KOPT-K1 (cell line): ENCODE data around the gene GJB4.
"Not testable (repeated sequence)": the region's sequence is repeated elsewhere in the genome, so short reads cannot be mapped to it uniquely, and the experiment has no call there.

Source experiments
- H3K27ac ChIP-seq: fragments of 200-600 bp; sonication (generic); 2 replicates; pipeline ENCODE4 v1.5.1; 2016; ENCODE audit warnings: antibody characterized with exemption, mild to moderate bottlenecking, low read depth, low read length; ENCODE audit not compliant: poor library complexity, severe bottlenecking
- H3K36me3 ChIP-seq: fragments of 200-600 bp; sonication (generic); 2 replicates; pipeline ENCODE4 v1.5.1; 2017; ENCODE audit warnings: antibody characterized with exemption, mild to moderate bottlenecking, low read length, moderate library complexity; ENCODE audit not compliant: insufficient read depth
- H3K9me3 ChIP-seq: fragments of 200-600 bp; sonication (generic); 2 replicates; pipeline ENCODE4 v1.5.1; 2017; ENCODE audit warnings: antibody characterized with exemption, low read length, mild to moderate bottlenecking; ENCODE audit not compliant: insufficient read depth, poor library complexity, severe bottlenecking

Gene GJB4

DNA sequence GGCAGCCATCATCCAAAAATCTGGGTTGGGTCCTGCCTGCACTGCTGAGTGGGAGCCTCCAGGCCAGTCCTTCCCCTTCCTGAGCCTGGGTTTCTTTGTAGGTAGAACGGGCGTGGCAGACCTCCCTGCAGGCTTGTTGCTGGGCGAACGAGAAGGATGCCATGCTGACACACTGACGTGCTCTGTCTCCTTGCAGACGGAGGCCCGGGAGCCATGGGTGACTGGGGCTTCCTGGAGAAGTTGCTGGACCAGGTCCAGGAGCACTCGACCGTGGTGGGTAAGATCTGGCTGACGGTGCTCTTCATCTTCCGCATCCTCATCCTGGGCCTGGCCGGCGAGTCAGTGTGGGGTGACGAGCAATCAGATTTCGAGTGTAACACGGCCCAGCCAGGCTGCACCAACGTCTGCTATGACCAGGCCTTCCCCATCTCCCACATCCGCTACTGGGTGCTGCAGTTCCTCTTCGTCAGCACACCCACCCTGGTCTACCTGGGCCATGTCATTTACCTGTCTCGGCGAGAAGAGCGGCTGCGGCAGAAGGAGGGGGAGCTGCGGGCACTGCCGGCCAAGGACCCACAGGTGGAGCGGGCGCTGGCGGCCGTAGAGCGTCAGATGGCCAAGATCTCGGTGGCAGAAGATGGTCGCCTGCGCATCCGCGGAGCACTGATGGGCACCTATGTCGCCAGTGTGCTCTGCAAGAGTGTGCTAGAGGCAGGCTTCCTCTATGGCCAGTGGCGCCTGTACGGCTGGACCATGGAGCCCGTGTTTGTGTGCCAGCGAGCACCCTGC is 34.7 kb downstream of the GJB4 start:
- Histone ChIP-seq H3K9me3 (no peaks in the 10 kb centered on the region), H3K36me3 (no peaks in the 10 kb centered on the region), H3K27ac (no peak overlapping the region)

DNA sequence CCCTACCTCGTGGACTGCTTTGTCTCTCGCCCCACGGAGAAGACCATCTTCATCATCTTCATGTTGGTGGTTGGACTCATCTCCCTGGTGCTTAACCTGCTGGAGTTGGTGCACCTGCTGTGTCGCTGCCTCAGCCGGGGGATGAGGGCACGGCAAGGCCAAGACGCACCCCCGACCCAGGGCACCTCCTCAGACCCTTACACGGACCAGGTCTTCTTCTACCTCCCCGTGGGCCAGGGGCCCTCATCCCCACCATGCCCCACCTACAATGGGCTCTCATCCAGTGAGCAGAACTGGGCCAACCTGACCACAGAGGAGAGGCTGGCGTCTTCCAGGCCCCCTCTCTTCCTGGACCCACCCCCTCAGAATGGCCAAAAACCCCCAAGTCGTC is 35.2 kb downstream of the GJB4 start:
- H3K36me3 ChIP-seq, result no peaks in the 10 kb centered on the region
- no peak overlapping the region for H3K27ac ChIP-seq
- H3K9me3 ChIP-seq, result no peaks in the 10 kb centered on the region

DNA sequence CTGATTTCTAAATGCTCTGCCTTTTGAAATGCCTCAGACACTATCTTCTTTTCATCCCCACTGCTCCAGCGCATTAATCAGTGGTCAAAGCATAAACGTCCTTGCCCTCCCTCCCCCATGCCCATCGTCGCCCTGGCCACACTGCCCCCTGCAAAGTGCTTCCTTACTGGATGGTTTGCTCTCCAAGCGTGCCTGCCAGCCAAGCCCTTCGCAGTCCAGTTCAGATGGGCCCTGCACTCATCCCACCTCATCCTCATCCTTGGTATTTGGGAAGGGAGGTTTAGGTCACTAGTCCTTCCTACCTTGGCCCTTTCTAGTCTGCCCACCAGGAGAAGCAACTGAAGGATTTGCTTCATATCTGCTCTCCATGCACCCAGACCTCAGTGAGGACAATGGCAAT is 36.4 kb downstream of the GJB4 start:
- Histone ChIP-seq H3K9me3 (no peaks in the 10 kb centered on the region), H3K27ac (no peak overlapping the region), H3K36me3 (no peaks in the 10 kb centered on the region)

DNA sequence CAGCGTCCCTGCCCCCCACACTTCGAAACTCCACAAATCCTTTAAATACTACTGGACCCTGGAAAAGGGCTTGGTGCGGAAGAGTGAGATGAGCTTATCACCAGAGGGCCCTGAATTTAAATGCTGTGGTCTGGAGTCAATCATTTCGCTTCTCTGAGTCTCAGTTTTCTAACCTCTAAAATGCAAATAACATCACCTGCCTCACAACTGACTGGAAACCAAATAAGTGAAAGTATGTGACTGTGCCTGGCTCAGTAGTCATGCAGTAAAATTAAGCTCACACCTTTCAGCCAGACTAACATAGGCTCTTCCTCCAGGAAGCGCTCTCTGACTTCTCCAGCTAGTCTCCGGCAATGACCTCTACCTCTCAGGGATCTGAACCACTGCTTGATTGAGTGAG is 37.5 kb downstream of the GJB4 start:
- Histone ChIP-seq H3K36me3 (no peaks in the 10 kb centered on the region), H3K27ac (no peak overlapping the region), H3K9me3 (no peaks in the 10 kb centered on the region)

GRCh38 chr1:34800214-34800613 is 40.7 kb downstream of the GJB4 start:
- no peaks in the 10 kb centered on the region for H3K36me3 ChIP-seq
- peaks cover 6% of the 10 kb centered on the region for H3K9me3 ChIP-seq
- H3K27ac ChIP-seq, result no peak overlapping the region

DNA sequence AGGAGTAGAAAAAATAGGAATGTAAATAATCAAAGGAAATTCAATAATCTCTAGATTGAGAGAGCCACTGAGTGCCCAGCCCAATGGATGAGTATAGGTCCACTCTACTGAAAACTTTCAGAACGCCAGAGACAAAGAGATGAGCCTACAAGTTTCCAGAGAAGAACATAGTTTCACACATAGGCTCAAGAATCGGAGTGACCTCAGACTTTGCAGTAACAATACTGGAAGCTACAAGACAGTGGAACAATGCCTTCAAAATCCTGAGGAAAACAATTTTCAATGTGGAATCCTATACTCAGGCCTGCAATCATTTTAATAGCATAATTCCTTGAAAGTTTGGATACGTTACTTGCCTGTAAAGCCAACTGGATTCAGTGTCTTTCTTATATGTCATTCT is 44.2 kb downstream of the GJB4 start:
- Histone ChIP-seq H3K27ac (no peak overlapping the region), H3K36me3 (no peaks in the 10 kb centered on the region), H3K9me3 (peaks cover 6% of the 10 kb centered on the region)

GRCh38 chr1:34806396-34806795 is 46.9 kb downstream of the GJB4 start:
- no peaks in the 10 kb centered on the region for H3K36me3 ChIP-seq
- peaks cover 6% of the 10 kb centered on the region for H3K9me3 ChIP-seq
- H3K27ac ChIP-seq, result no peak overlapping the region

DNA sequence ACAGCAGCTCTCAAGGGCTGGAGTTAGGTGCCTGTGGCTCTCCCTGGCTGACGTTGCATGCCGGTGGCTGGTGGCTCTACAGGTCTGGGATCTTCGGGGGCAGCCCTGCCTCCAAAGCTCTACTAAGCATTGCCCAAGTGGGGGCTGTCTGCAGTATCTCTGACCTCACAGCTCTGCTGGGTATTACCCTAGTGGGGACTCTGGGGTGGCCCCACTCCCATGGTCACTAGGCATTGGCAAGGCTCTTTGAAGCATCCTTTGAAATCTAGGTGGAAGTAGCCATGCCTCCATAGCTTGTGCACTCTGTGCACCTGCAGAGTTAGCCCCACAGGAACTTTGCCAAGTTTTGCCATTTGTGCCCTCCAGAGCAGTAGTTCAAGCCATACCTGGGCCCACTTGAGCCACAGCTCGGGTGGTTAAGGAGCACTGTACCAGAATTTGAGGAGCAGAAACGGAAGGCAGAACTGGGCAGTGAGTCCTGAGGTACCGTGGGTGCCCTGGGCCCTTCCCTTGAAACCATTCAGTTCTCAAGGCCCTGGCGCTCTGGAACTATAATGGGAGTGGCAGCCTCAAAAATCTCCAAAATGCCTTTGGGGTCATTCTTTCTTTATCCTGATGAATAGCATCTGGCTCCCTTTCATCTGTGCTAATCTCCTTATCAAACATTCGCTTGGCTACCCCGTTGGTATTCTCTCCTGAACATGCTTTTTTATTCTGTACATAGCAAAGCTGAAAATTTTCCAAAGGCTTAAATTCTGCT is 48.7 kb downstream of the GJB4 start:
- H3K36me3 ChIP-seq, result no peaks in the 10 kb centered on the region
- peaks cover 6% of the 10 kb centered on the region for H3K9me3 ChIP-seq
- no peak overlapping the region for H3K27ac ChIP-seq

GRCh38 chr1:34810781-34811180 is 51.2 kb downstream of the GJB4 start:
- not testable (repeated sequence) for H3K9me3 ChIP-seq, H3K27ac ChIP-seq

More at GRCh38 chr1:34810781-34811180, 51.2 kb downstream of the GJB4 start:
- H3K36me3 ChIP-seq, result not testable (repeated sequence)
